GM12878 (cell line): ENCODE results near the gene USO1. TPM values are rescaled to one million over a fixed set of nuclear protein-coding genes. Genes with fewer than 3 reads are reported as not detected.

Experiments used
- ATAC-seq: fragments of 200-7000 bp; cut with Tn5 transposase; 3 replicates; pipeline ENCODE4 v1.9.1; 2020; ENCODE audit warnings: mild to moderate bottlenecking, moderate library complexity
- BruUV-seq: library from RNA; stranded (reverse); fragments of 400-500 nt; replicated peaks from 2 replicates; lab custom pipeline; 2021; lab: Mats Ljungman, UMichigan
- CTCF ChIA-PET: fragments of 300-600 bp; sonication (Branson Sonifier 250); formaldehyde crosslinking; extraction: SDS; loops from one replicate; lab custom pipeline; 2021; ENCODE audit warnings: inconsistent platforms; lab: Yijun Ruan, JAX
- POLR2A ChIA-PET: fragments of 350-600 bp; formaldehyde crosslinking; extraction: SDS; loops from one replicate; lab custom pipeline; 2021; ENCODE audit warnings: inconsistent platforms; lab: Charles Lee
- RAD21 ChIA-PET: fragments of 300-600 bp; sonication (Branson Sonifier 250); formaldehyde crosslinking; loops from one replicate; lab custom pipeline; 2023; ENCODE audit warnings: antibody characterized with exemption; ENCODE audit not compliant: unreplicated experiment; lab: Charles Lee
- SMC1A ChIA-PET: fragments of 300-600 bp; sonication (Branson Sonifier 250); formaldehyde crosslinking; loops from one replicate; lab custom pipeline; 2023; ENCODE audit not compliant: unreplicated experiment, uncharacterized antibody; lab: Charles Lee
- DNase-seq: peaks from one replicate; pipeline ENCODE4 v3.0.0-alpha.2; 2011; ENCODE audit warnings: low read depth, low spot score
- FAIRE-seq: peaks from 3 replicates; lab custom pipeline; 2011; peaks lifted over from hg19 to GRCh38; lab: Jason Lieb, UNC
- H2AFZ ChIP-seq: 2 replicates; pipeline ENCODE4 v1.6.0; 2011; ENCODE audit warnings: low read depth, low read length, control low read depth; ENCODE audit not compliant: control insufficient read depth
- H3K27ac ChIP-seq: 2 replicates; pipeline ENCODE4 v1.5.1; 2011; ENCODE audit warnings: control low read depth; ENCODE audit not compliant: control insufficient read depth, insufficient read depth
- H3K27me3 ChIP-seq, 2 experiments: replicated peaks in 1 of 2; 2 replicates each; pipeline versions ENCODE4 v1.6.0 to v1.6.1; 2011; ENCODE audit warnings: low read length in 1 of 2; ENCODE audit not compliant: control insufficient read depth in 2 of 2, insufficient read depth in 2 of 2
- H3K36me3 ChIP-seq, 2 experiments: 2 replicates each; pipeline ENCODE4 v1.5.1; 2011; ENCODE audit warnings: low read length in 1 of 2; ENCODE audit not compliant: control insufficient read depth in 2 of 2, insufficient read depth in 2 of 2
- H3K4me1 ChIP-seq: 2 replicates; pipeline ENCODE4 v1.6.1; 2011; ENCODE audit warnings: mild to moderate bottlenecking, low read length, moderate library complexity, mixed read lengths; ENCODE audit not compliant: control insufficient read depth, insufficient read depth
- H3K4me2 ChIP-seq: 2 replicates; pipeline ENCODE4 v1.6.0; 2011; ENCODE audit warnings: control low read depth; ENCODE audit not compliant: control insufficient read depth, insufficient read depth
- H3K4me3 ChIP-seq: fragments of 200-600 bp; sonication (generic); 2 replicates; pipeline ENCODE4 v1.5.1; 2016
- H3K79me2 ChIP-seq: 2 replicates; pipeline ENCODE4 v1.6.0; 2011; ENCODE audit warnings: low read length; ENCODE audit not compliant: control insufficient read depth, insufficient read depth
- H3K9ac ChIP-seq: 2 replicates; pipeline ENCODE4 v1.8.0; 2011; ENCODE audit warnings: low read length, control low read depth, mixed read lengths; ENCODE audit not compliant: control insufficient read depth, insufficient read depth
- H3K9me3 ChIP-seq: replicated peaks from 3 replicates; pipeline ENCODE4 v1.5.1; 2011; ENCODE audit warnings: mild to moderate bottlenecking, low read length; ENCODE audit not compliant: control insufficient read depth, insufficient read depth
- H4K20me1 ChIP-seq: 2 replicates; pipeline ENCODE4 v1.6.0; 2011; ENCODE audit not compliant: control insufficient read depth, insufficient read depth
- BHLHE40 ChIP-seq, 2 experiments: fragments of 450-650 bp in 1 of 2; IDR thresholded peaks; 2 replicates each; pipeline ENCODE4 v1.6.1; 2011 to 2017; ENCODE audit warnings: low read depth in 2 of 2, borderline replicate concordance in 1 of 2, improper control_type of control experiment in 1 of 2, low read length in 1 of 2, mild to moderate bottlenecking in 1 of 2
- CBX5 ChIP-seq: sonication (generic); IDR thresholded peaks from 2 replicates; pipeline ENCODE4 v1.6.1; 2016; ENCODE audit warnings: low read depth, moderate library complexity, mild to moderate bottlenecking, inconsistent platforms
- CHD4 ChIP-seq: fragments of 200-600 bp; sonication (generic); IDR thresholded peaks from 2 replicates; pipeline ENCODE4 v1.6.1; 2016; ENCODE audit warnings: mild to moderate bottlenecking
- FOS ChIP-seq: IDR thresholded peaks from 3 replicates; pipeline ENCODE4 v1.6.1; 2011; ENCODE audit warnings: borderline replicate concordance; ENCODE audit not compliant: insufficient read length; ENCODE audit errors: extremely low read depth
- KLF5 ChIP-seq: fragments of 450-650 bp; IDR thresholded peaks from 2 replicates; pipeline ENCODE4 v1.6.1; 2014; ENCODE audit warnings: mild to moderate bottlenecking; ENCODE audit not compliant: partially characterized antibody
- NFIC ChIP-seq: IDR thresholded peaks from 2 replicates; pipeline ENCODE4 v1.6.1; 2012; ENCODE audit warnings: low read depth, mild to moderate bottlenecking, inconsistent platforms, low read length, moderate library complexity
- ZZZ3 ChIP-seq: IDR thresholded peaks from 2 replicates; pipeline ENCODE4 v1.6.1; 2011; ENCODE audit warnings: low read depth; ENCODE audit not compliant: control insufficient read depth, insufficient read length
- WGBS: methylation state at CpG from one replicate; pipeline ENCODE4 v1.1.6; 2016; ENCODE audit warnings: low lambda C conversion rate; ENCODE audit not compliant: insufficient replicate concordance, insufficient coverage; ENCODE audit errors: missing lambda C conversion rate; 5-methylcytosine and 5-hydroxymethylcytosine counted together
- in situ Hi-C: fragments of 300-500 bp; cut with MboI; formaldehyde crosslinking; loops from 9 replicates; pipeline ENCODE4 v1.14.3; 2018; ENCODE audit warnings: mixed read lengths
- intact Hi-C: fragments of 100-400 bp; cut with micrococcal nuclease; formaldehyde crosslinking; loops from one replicate; pipeline ENCODE4 v1.14.2; 2022; ENCODE audit not compliant: unreplicated experiment
- polyA plus RNA-seq, 11 experiments: library from polyadenylated mRNA; depleted of rRNA in 4 of 11; unstranded in 6 of 11; stranded (reverse) in 5 of 11; fragments of >200 nt; fragmentation: Nextera tagmentation in 4 of 11; fragmentation: Illumina TruSeq in 1 of 11; extraction: Ambion mirVana in 4 of 11; extraction: Trizol in 1 of 11; gene quantifications; 1 replicate in 1 of 11; 2 replicates in 10 of 11; pipeline versions ENCODE4 v1.2.1 to v1.2.3, GENCODE V29; 2011 to 2016; ENCODE audit warnings: inconsistent platforms in 2 of 11, missing spikeins in 2 of 11, low read depth in 1 of 11
- total RNA-seq, 4 experiments: library from RNA; depleted of rRNA in 3 of 4; stranded (reverse); fragments of >200 nt in 3 of 4; fragmentation: Illumina TruSeq in 1 of 4; extraction: Trizol in 1 of 4; gene quantifications; 2 replicates each; pipeline versions ENCODE4 v1.2.1 to v1.2.3, GENCODE V29; 2013 to 2021
- TF ChIP-seq, protein P1 (sequence below): fragments of 450-650 bp; IDR thresholded peaks from 2 replicates; pipeline ENCODE4 v1.6.1; 2018; ENCODE audit warnings: borderline replicate concordance, mild to moderate bottlenecking; ENCODE audit not compliant: partially characterized antibody
- TF ChIP-seq, protein P2 (sequence below): IDR thresholded peaks from 2 replicates; pipeline ENCODE4 v1.6.1; 2011; ENCODE audit warnings: mild to moderate bottlenecking, low read depth, low read length, moderate library complexity; ENCODE audit not compliant: insufficient replicate concordance

The USO1 gene
- total and polyA plus RNA-seq, 10 of the 15 experiments (the other 5 are each of a cell fraction or from before 2014, with no cell fraction given): 19.4 to 79.7 (median 59.6) TPM

DNA sequence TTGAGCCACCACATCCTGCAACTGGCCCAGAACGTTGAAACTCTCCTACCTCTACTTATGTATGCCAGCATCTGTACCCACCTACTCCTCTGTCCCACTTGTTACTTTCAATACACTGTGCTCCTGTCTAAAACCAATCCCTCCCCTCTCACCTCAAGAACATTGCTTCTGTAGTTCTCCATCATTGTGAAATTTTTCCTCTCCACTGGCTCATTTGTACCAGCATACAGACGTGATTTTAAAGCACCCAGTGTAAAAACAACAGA is 25.5 kb upstream of the USO1 start:
- intact Hi-C loops: loop anchor here (1.0 to 2.0 kb wide), 2 partner anchors 25 to 26 kb away; partner anchors contain the start of genes G3BP2 and USO1
- H3K4me2 ChIP-seq: peak overlapping the region; percentile 90
- SMC1A ChIA-PET: interaction anchor here (0.8 to 2.2 kb wide), 4 partner anchors 11 to 124 kb away, joined by 3 to 11 read pairs (median 6); partner anchors contain the start of genes G3BP2 and USO1

DNA sequence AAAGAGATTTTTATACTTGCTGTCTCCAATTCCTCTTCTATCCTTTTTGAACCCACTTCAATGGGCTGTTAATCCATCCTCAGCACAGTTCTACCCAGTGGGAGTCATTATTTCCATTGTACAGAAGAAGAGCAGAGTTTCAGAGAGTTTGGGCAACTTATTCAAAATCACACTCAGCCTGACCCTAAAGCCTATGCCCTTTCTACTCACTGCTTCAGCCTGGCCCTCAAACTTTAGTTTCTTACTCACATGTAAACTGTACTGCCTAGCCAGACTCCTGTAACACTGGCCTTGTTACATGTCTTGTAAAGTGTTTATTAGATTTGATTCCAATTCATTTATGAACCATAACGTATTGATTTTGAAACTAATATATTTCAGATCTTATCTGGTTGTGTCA is 25.1 kb upstream of the USO1 start:
- in situ Hi-C loops: no loop called here
- RAD21 ChIA-PET: no interaction called here
- no peaks in the 10 kb centered on the region for H3K9me3 ChIP-seq
- BruUV-seq: no TSS peak
- CTCF ChIA-PET: interaction anchor here (2.2 to 2.3 kb wide), 2 partner anchors 11 to 28 kb away, joined by 9 read pairs; no protein-coding TSS in a partner anchor
- no peak for FAIRE-seq
- POLR2A ChIA-PET: interaction anchor here (1.1 to 2.3 kb wide), 2 partner anchors 25 to 33 kb away, joined by 3 to 9 read pairs; partner anchors contain the start of gene USO1
- H4K20me1 ChIP-seq: no peaks in the 10 kb centered on the region
- H3K27ac ChIP-seq: peak overlapping the region; percentile 90
- no peak overlapping the region; the same call in 1 of the 2 replicates for H3K9ac ChIP-seq
- peak; percentile 60 for ATAC-seq
- no peak overlapping the region; the same call in 1 of the 2 replicates for H3K4me2 ChIP-seq
- intact Hi-C loops: loop anchor here (2.0 kb wide), 1 partner anchor 26 kb away; the partner anchor contains the start of gene G3BP2
- no peak for DNase-seq
- H2AFZ ChIP-seq: peak overlapping the region; percentile 95
- H3K4me3 ChIP-seq: peak overlapping the region; percentile 54; the same call in 1 of the 2 replicates
- SMC1A ChIA-PET: interaction anchor here (1.2 to 2.2 kb wide), 3 partner anchors 24 to 124 kb away, joined by 4 to 11 read pairs (median 8); partner anchors contain the start of genes G3BP2 and USO1
- H3K79me2 ChIP-seq: no peaks in the 10 kb centered on the region
- no peaks in the 10 kb centered on the region for H3K36me3 ChIP-seq
- peaks cover 21% of the 10 kb centered on the region for H3K4me1 ChIP-seq
- H3K27me3 ChIP-seq: no peaks in the 10 kb centered on the region
- 0% methylated on average over 1 of the region's 1 CpG for WGBS
- TF ChIP-seq, protein P1, sequence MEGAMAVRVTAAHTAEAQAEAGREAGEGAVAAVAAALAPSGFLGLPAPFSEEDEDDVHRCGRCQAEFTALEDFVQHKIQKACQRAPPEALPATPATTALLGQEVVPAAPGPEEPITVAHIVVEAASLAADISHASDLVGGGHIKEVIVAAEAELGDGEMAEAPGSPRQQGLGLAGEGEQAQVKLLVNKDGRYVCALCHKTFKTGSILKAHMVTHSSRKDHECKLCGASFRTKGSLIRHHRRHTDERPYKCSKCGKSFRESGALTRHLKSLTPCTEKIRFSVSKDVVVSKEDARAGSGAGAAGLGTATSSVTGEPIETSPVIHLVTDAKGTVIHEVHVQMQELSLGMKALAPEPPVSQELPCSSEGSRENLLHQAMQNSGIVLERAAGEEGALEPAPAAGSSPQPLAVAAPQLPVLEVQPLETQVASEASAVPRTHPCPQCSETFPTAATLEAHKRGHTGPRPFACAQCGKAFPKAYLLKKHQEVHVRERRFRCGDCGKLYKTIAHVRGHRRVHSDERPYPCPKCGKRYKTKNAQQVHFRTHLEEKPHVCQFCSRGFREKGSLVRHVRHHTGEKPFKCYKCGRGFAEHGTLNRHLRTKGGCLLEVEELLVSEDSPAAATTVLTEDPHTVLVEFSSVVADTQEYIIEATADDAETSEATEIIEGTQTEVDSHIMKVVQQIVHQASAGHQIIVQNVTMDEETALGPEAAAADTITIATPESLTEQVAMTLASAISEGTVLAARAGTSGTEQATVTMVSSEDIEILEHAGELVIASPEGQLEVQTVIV: no peak
- TF ChIP-seq FOS: no peak
- no peak for TF ChIP-seq KLF5
- no peak for TF ChIP-seq CHD4

More for the DNA sequence above, 25.5 kb upstream of the USO1 start:
- Histone ChIP-seq H3K9ac (peak overlapping the region; percentile 71; the same call in 1 of the 2 replicates), H3K4me3 (peak overlapping the region; percentile 54; the same call in 1 of the 2 replicates), H3K36me3 (no peaks in the 10 kb centered on the region), H3K79me2 (no peaks in the 10 kb centered on the region), H3K4me1 (peaks cover 21% of the 10 kb centered on the region), H3K9me3 (no peaks in the 10 kb centered on the region), H3K27me3 (no peaks in the 10 kb centered on the region), H2AFZ (peak overlapping the region; percentile 95), H3K27ac (peak overlapping the region; percentile 90), H4K20me1 (no peaks in the 10 kb centered on the region)
- DNase-seq (no peak), FAIRE-seq (no peak), ATAC-seq (peak; percentile 69)
- 3% methylated on average over 2 of the region's 2 CpGs for WGBS
- no TSS peak for BruUV-seq
- CTCF ChIA-PET: interaction anchor here (0.8 to 2.3 kb wide), 5 partner anchors 11 to 27 kb away, joined by 3 to 9 read pairs (median 4); partner anchors contain the start of gene USO1
- POLR2A ChIA-PET: interaction anchor here (1.1 to 2.3 kb wide), 2 partner anchors 25 to 34 kb away, joined by 3 to 9 read pairs; partner anchors contain the start of gene USO1
- TF ChIP-seq, protein P2, sequence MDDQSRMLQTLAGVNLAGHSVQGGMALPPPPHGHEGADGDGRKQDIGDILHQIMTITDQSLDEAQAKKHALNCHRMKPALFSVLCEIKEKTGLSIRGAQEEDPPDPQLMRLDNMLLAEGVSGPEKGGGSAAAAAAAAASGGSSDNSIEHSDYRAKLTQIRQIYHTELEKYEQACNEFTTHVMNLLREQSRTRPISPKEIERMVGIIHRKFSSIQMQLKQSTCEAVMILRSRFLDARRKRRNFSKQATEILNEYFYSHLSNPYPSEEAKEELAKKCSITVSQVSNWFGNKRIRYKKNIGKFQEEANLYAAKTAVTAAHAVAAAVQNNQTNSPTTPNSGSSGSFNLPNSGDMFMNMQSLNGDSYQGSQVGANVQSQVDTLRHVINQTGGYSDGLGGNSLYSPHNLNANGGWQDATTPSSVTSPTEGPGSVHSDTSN: no peak
- TF ChIP-seq BHLHE40 (IDR thresholded peaks at IDR 0.05; ENCODE audit: borderline replicate concordance in 1 of 2, low read depth in 2 of 2, low read length in 1 of 2) (peak in 1 of 2 experiments; percentile 4; a peak in 1 of 4 replicates), CBX5 (no peak), ZZZ3 (no peak), NFIC (no peak)
- in situ Hi-C loops: no loop called here
- RAD21 ChIA-PET: interaction anchor here (1.0 to 1.6 kb wide), 2 partner anchors 12 to 27 kb away, joined by 3 read pairs; no protein-coding TSS in a partner anchor
